ENCODE data around the gene POLE2. TPM values are rescaled to one million over a fixed set of nuclear protein-coding genes. Genes with fewer than 3 reads are reported as not detected.

Gene POLE2
- total RNA-seq, 2 experiments from 2014 or later = 28.6 to 30.3 TPM

DNA sequence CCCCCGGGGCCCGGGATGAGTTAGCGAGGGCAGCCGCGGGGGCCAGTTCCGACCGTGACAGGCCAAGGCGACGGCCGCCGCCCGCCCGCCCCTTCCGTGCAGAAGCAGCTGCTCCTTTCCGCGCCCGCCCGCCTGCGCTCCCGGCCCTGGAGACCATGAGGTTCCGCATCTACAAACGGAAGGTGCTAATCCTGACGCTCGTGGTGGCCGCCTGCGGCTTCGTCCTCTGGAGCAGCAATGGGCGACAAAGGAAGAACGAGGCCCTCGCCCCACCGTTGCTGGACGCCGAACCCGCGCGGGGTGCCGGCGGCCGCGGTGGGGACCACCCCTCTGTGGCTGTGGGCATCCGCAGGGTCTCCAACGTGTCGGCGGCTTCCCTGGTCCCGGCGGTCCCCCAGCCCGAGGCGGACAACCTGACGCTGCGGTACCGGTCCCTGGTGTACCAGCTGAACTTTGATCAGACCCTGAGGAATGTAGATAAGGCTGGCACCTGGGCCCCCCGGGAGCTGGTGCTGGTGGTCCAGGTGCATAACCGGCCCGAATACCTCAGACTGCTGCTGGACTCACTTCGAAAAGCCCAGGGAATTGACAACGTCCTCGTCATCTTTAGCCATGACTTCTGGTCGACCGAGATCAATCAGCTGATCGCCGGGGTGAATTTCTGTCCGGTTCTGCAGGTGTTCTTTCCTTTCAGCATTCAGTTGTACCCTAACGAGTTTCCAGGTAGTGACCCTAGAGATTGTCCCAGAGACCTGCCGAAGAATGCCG, 66.7 kb downstream of the POLE2 start:
- peaks cover 95% of the 10 kb centered on the region for H3K79me2 ChIP-seq (ENCODE audit: insufficient read depth, low read depth, low read length)
- peaks cover 81% of the 10 kb centered on the region for H3K36me3 ChIP-seq (ENCODE audit: insufficient read depth, low read length)
- H3K9me3 ChIP-seq (ENCODE audit: low read length) = no peaks in the 10 kb centered on the region
- H2AFZ ChIP-seq (ENCODE audit: low read length) = no peak overlapping the region; the same call in 1 of the 2 replicates
- H3K4me1 ChIP-seq (ENCODE audit: insufficient read depth, low read length, poor library complexity, severe bottlenecking) = peaks cover 54% of the 10 kb centered on the region
- intact Hi-C loops (cut with micrococcal nuclease; ENCODE audit: unreplicated experiment) = loop anchor here (2.0 to 5.0 kb wide), 2 partner anchors 14 to 351 kb away; partner anchors contain the start of gene DNAAF2
- H3K4me3 ChIP-seq (ENCODE audit: low read depth, low read length, poor library complexity, severe bottlenecking) = peak overlapping the region; percentile 88
- ChIA-PET POLR2A (interaction anchor here (0.7 to 6.5 kb wide), 14 partner anchors 9 to 241 kb away, joined by 3 to 62 read pairs (median 4); partner anchors contain the start of genes DNAAF2 and LRR1), CTCF (ENCODE audit: unreplicated experiment) (interaction anchor here (0.6 to 1.2 kb wide), 4 partner anchors 13 to 147 kb away, joined by 3 to 6 read pairs (median 4); partner anchors contain the start of gene KLHDC2)
- peak overlapping the region; percentile 85 for H3K27ac ChIP-seq (ENCODE audit: low read depth, low read length, poor library complexity, severe bottlenecking)
- peak overlapping the region; percentile 76 for H3K4me2 ChIP-seq (ENCODE audit: low read length)
- H4K20me1 ChIP-seq (ENCODE audit: insufficient read depth, low read length) = peaks cover 42% of the 10 kb centered on the region
- no peaks in the 10 kb centered on the region for H3K9me2 ChIP-seq (ENCODE audit: insufficient read depth, low read length)
- BruUV-seq (replicated peaks) = no TSS peak
- TF ChIP-seq, protein P1, sequence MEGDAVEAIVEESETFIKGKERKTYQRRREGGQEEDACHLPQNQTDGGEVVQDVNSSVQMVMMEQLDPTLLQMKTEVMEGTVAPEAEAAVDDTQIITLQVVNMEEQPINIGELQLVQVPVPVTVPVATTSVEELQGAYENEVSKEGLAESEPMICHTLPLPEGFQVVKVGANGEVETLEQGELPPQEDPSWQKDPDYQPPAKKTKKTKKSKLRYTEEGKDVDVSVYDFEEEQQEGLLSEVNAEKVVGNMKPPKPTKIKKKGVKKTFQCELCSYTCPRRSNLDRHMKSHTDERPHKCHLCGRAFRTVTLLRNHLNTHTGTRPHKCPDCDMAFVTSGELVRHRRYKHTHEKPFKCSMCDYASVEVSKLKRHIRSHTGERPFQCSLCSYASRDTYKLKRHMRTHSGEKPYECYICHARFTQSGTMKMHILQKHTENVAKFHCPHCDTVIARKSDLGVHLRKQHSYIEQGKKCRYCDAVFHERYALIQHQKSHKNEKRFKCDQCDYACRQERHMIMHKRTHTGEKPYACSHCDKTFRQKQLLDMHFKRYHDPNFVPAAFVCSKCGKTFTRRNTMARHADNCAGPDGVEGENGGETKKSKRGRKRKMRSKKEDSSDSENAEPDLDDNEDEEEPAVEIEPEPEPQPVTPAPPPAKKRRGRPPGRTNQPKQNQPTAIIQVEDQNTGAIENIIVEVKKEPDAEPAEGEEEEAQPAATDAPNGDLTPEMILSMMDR (conservative IDR thresholded peaks at IDR 0.05; ENCODE audit: low read length) = no peak
- no peak for TF ChIP-seq EZH2phosphoT487 (IDR thresholded peaks at IDR 0.05; ENCODE audit: borderline replicate concordance, low read depth, low read length)
- peak; percentile 86 for DNase-seq (ENCODE audit: low spot score)

DNA sequence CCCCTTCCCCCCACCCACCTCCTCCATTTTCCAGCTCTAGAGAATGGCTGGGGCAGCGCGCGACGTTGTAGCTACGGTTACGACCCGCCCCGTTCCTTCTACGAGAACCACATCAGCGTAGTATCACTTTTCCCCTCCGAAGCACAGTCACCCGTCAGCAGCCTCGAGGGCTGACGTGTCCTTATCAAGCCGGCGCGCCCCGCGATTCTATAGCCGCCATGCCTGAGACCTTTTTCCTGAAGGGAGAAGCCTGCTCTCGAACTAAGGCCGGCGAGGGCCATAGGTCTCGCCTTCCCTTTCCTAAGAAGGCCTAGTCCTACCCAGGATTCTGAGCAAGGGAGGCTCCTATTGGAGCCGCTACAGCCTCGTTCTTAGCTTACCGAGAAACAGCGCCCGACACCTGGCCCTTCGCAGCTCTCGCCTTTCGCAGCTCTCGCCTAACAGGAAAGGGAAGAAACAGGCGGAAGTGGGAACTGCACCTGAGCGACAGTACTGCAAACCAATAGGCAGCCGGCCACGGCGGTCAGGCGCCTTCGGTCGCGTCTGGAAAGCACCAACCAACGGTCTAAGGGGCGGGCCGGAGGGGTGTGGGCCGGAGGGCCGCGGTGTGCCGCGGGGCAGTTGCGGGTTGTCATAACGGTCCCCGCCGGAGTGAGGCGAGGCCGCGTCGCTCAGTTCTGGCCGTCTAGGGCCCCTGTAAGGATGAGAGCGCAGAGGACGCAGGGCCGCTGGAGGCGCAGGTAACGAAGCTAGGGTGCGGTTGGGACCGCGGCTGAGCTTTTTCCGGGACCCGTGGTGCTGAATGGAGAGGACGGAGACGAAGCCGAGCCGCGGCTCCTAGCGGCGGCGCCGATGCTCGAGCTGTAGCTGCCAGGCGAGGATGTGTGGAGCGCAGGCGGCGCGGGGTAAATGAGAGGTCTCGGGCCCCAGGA, 67.6 kb downstream of the POLE2 start, which contains the start of the genes MGAT2 and RPL36AL:
Gene MGAT2, plus strand, starts transcription at position 618 of the 932 bp plus-strand sequence. CDS start 470 bp downstream, outside the sequence.
Gene RPL36AL, minus strand, starts transcription at position 445 of the 932 bp plus-strand sequence. CDS start 1,522 bp downstream, outside the sequence.
- no peaks in the 10 kb centered on the region for H3K9me2 ChIP-seq (ENCODE audit: insufficient read depth, low read length)
- peak within 1 kb of the TSS; percentile 85 for H3K27ac ChIP-seq (ENCODE audit: low read depth, low read length, poor library complexity, severe bottlenecking)
- peak within 1 kb of the TSS; percentile 82 for H3K4me2 ChIP-seq (ENCODE audit: low read length)
- peaks cover 51% of the 10 kb centered on the region for H3K4me1 ChIP-seq (ENCODE audit: insufficient read depth, low read length, poor library complexity, severe bottlenecking)
- H2AFZ ChIP-seq (ENCODE audit: low read length) = peak within 1 kb of the TSS; percentile 19; the same call in 1 of the 2 replicates
- TF ChIP-seq, protein P1 (conservative IDR thresholded peaks at IDR 0.05; ENCODE audit: low read length) = peak; percentile 33
- no peak for TF ChIP-seq EZH2phosphoT487 (IDR thresholded peaks at IDR 0.05; ENCODE audit: borderline replicate concordance, low read depth, low read length)
- no TSS peak for BruUV-seq (replicated peaks)
- H3K4me3 ChIP-seq (ENCODE audit: low read depth, low read length, poor library complexity, severe bottlenecking) = peak within 1 kb of the TSS; percentile 88
- peaks cover 87% of the 10 kb centered on the region for H3K79me2 ChIP-seq (ENCODE audit: insufficient read depth, low read depth, low read length)
- H3K9me3 ChIP-seq (ENCODE audit: low read length) = no peaks in the 10 kb centered on the region
- CTCF ChIA-PET (ENCODE audit: unreplicated experiment) = interaction anchor here (0.6 to 1.2 kb wide), 5 partner anchors 13 to 148 kb away, joined by 3 to 6 read pairs (median 3); partner anchors contain the start of gene KLHDC2
- intact Hi-C loops (cut with micrococcal nuclease; ENCODE audit: unreplicated experiment) = loop anchor here (1.0 to 5.0 kb wide), 4 partner anchors 14 to 352 kb away; partner anchors contain the start of genes DNAAF2 and RPS29
- H4K20me1 ChIP-seq (ENCODE audit: insufficient read depth, low read length) = peaks cover 42% of the 10 kb centered on the region
- DNase-seq (ENCODE audit: low spot score) = peak; percentile 99
- POLR2A ChIA-PET = interaction anchor here (0.6 to 6.5 kb wide), 22 partner anchors 8 to 574 kb away, joined by 3 to 62 read pairs (median 4); partner anchors contain the start of genes DNAAF2, KLHDC2, LRR1 and RPS29
- H3K36me3 ChIP-seq (ENCODE audit: insufficient read depth, low read length) = peaks cover 81% of the 10 kb centered on the region

Data from OCI-LY7 (cell line).